GM21529 (cell line): ENCODE measurements around the gene KSR1.

Experiments
- ATAC-seq: cut with Tn5 transposase; IDR thresholded peaks from one replicate; pipeline ENCODE4 v1.9.1; 2021; ENCODE audit not compliant: unreplicated experiment

Gene KSR1

GRCh38 chr17:27533874-27534815 is 77.9 kb downstream of the KSR1 start:
- ATAC-seq = no peak

GRCh38 chr17:27535178-27535928 is 79.1 kb downstream of the KSR1 start:
- ATAC-seq = no peak

- ATAC-seq = no peak
These were observed 79.7 kb downstream of the KSR1 start for GRCh38 chr17:27535975-27536374.

GRCh38 chr17:27536781-27537180 is 80.5 kb downstream of the KSR1 start:
- ATAC-seq = no peak

GRCh38 chr17:27538156-27538955 is 82.1 kb downstream of the KSR1 start:
- no peak for ATAC-seq

- ATAC-seq = no peak
These were observed 82.9 kb downstream of the KSR1 start for GRCh38 chr17:27539152-27539551.

GRCh38 chr17:27539794-27540317 is 83.6 kb downstream of the KSR1 start:
- no peak for ATAC-seq

GRCh38 chr17:27540318-27541101 is 84.3 kb downstream of the KSR1 start:
- no peak for ATAC-seq

- no peak for ATAC-seq
These were observed 85.2 kb downstream of the KSR1 start for GRCh38 chr17:27541301-27542023.

GRCh38 chr17:27542841-27543463 is 86.7 kb downstream of the KSR1 start:
- no peak for ATAC-seq

GRCh38 chr17:27543464-27543856 is 87.2 kb downstream of the KSR1 start:
- ATAC-seq = no peak

GRCh38 chr17:27543958-27544349 is 87.7 kb downstream of the KSR1 start:
- ATAC-seq = no peak

- ATAC-seq = peak; percentile 74
These were observed 88.3 kb downstream of the KSR1 start for GRCh38 chr17:27544350-27545131.

GRCh38 chr17:27545562-27546229 is 89.4 kb downstream of the KSR1 start:
- no peak for ATAC-seq

- peak; percentile 32 for ATAC-seq
These were observed 90.5 kb downstream of the KSR1 start for GRCh38 chr17:27546624-27547300.

GRCh38 chr17:27547301-27547683 is 91.0 kb downstream of the KSR1 start:
- ATAC-seq = no peak

GRCh38 chr17:27548369-27548768 is 92.1 kb downstream of the KSR1 start:
- ATAC-seq = no peak
